ENCODE data around the gene SDC3.

Gene SDC3

DNA sequence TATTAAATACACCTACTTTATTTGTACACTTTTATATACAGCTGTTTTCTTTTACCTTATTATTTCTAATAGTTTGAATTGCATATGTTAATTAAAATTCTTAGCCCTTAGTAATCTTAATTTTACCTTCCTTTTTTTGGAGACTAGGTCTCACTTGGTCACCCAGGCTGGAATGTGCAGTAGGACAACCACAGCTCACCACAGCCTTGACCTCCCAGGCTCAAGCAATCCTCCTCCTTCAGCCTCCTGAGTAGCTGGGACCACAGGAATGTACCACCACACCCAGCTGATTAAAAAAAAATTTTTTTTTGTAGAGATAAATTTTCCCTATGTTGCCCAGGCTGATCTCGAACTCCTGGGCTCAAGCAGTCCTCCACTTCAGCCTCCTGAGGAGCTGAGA is 15.0 kb upstream of the SDC3 start:
- TF ChIP-seq, protein P1, sequence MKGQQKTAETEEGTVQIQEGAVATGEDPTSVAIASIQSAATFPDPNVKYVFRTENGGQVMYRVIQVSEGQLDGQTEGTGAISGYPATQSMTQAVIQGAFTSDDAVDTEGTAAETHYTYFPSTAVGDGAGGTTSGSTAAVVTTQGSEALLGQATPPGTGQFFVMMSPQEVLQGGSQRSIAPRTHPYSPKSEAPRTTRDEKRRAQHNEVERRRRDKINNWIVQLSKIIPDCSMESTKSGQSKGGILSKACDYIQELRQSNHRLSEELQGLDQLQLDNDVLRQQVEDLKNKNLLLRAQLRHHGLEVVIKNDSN (IDR thresholded peaks at IDR 0.05), result no peak
- TF ChIP-seq, protein P2, sequence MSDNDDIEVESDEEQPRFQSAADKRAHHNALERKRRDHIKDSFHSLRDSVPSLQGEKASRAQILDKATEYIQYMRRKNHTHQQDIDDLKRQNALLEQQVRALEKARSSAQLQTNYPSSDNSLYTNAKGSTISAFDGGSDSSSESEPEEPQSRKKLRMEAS (IDR thresholded peaks at IDR 0.05), result no peak
- no peak for TF ChIP-seq TAF1 (IDR thresholded peaks at IDR 0.05; ENCODE audit: low read depth)
- no peak for TF ChIP-seq EGR1 (IDR thresholded peaks at IDR 0.05)
- TF ChIP-seq CREB1 (IDR thresholded peaks at IDR 0.05; ENCODE audit: low read depth), result no peak
- TF ChIP-seq EP300 (IDR thresholded peaks at IDR 0.05; ENCODE audit: borderline replicate concordance), result no peak
- no peak for TF ChIP-seq RAD21 (IDR thresholded peaks at IDR 0.05; ENCODE audit: low read depth)
- TF ChIP-seq ZBTB7A (IDR thresholded peaks at IDR 0.05; ENCODE audit: low read depth), result no peak
- no peak for TF ChIP-seq TEAD4 (IDR thresholded peaks at IDR 0.05)
- no peak for TF ChIP-seq NFIC (IDR thresholded peaks at IDR 0.05)
- no peak for TF ChIP-seq FOXM1 (IDR thresholded peaks at IDR 0.05; ENCODE audit: borderline replicate concordance, low read depth)
- TF ChIP-seq TCF12 (IDR thresholded peaks at IDR 0.05; ENCODE audit: low read depth), result no peak
- no peak for TF ChIP-seq YY1 (IDR thresholded peaks at IDR 0.05; ENCODE audit: low read depth)

DNA sequence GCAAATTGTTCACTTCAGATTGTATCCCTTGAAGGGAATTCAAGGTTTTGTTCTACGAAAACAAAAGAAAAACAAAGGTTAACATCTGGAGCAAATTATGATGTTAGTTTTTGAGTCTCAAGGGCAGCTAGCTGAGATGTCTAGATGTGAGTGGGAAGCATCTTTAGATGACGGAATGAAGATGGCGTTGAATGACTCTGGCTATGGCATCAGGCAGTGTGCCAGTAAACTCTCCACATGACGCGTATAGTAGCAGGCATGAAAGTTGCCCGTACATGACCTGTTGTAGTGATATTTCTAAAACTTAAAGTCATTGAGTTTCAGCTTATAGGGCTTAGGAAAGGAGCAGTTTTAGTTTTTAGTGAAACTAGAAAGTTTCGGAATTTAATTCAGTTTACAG is 12.3 kb upstream of the SDC3 start:
- TF ChIP-seq RAD21 (IDR thresholded peaks at IDR 0.05; ENCODE audit: low read depth) (no peak), TCF12 (IDR thresholded peaks at IDR 0.05; ENCODE audit: low read depth) (no peak), EGR1 (IDR thresholded peaks at IDR 0.05) (no peak), TAF1 (IDR thresholded peaks at IDR 0.05; ENCODE audit: low read depth) (no peak), ZBTB7A (IDR thresholded peaks at IDR 0.05; ENCODE audit: low read depth) (no peak)

DNA sequence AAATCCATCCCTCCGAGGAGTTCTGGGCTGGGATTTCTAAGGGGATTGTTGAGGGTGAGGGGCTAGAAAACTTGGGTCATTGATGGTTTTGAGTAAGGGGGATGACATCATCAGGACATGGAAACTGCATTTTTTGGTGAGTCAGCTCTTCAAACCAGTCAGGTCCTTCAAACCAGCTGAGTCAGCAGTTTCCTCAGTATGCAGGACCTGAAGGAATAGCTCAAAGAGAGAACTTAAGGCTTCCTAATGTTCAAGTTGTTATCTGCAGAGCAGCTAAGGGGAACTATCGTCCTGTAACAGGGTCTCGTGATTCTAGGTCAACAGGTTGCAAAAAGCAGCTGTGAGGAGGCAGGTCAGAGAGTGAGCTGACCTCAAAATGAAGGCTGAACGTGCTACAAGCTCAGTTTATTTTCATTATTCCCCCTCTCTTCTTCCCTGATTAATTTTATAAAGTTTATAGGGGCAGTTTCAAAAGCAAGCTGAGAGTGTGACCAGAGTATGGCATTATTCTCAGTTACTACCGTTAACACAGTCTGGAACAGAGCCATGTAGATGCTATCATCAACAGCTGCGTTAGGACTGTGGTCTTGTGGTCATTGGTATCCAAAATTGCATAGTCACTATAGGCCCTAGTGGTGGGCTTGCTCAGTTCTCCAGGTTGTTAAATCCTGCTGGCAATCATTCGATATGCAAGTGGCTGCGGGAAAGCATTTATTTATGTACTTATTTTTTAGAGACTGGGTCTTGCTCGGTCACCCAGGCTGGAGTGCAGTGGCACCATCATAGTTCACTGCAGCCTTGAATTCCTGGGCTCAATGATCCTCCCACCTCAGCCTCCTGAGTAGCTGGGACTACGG is 10.7 kb upstream of the SDC3 start:
- no peak for TF ChIP-seq ZBTB7A (IDR thresholded peaks at IDR 0.05; ENCODE audit: low read depth)
- TF ChIP-seq, protein P1 (IDR thresholded peaks at IDR 0.05), result no peak
- TF ChIP-seq TAF1 (IDR thresholded peaks at IDR 0.05; ENCODE audit: low read depth), result no peak
- no peak for TF ChIP-seq YY1 (IDR thresholded peaks at IDR 0.05; ENCODE audit: low read depth)
- no peak for TF ChIP-seq FOXM1 (IDR thresholded peaks at IDR 0.05; ENCODE audit: borderline replicate concordance, low read depth)
- no peak for TF ChIP-seq TCF12 (IDR thresholded peaks at IDR 0.05; ENCODE audit: low read depth)
- no peak for TF ChIP-seq NFIC (IDR thresholded peaks at IDR 0.05)

DNA sequence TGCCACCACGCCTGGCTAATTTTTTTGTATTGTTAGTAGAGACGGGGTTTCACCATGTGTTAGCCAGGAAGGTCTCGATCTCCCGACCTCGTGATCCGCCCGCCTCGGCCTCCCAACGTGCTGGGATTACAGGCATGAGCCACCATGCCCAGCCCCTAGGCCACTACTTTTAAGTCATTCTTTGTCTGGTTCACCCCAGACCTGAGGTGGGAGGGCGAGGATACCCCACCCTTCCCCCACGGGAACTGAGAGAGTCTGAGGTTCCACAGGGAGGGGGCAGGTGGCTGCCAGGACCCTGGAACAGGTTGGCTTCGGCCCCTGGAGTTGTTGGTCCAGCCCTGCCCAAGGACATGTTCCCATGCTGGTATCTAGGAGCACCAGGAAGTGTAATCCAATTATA is 7.7 kb upstream of the SDC3 start:
- TF ChIP-seq NFIC (IDR thresholded peaks at IDR 0.05), result no peak
- TF ChIP-seq EP300 (IDR thresholded peaks at IDR 0.05; ENCODE audit: borderline replicate concordance), result no peak
- TF ChIP-seq, protein P2 (IDR thresholded peaks at IDR 0.05), result no peak
- no peak for TF ChIP-seq RAD21 (IDR thresholded peaks at IDR 0.05; ENCODE audit: low read depth)
- TF ChIP-seq TAF1 (IDR thresholded peaks at IDR 0.05; ENCODE audit: low read depth), result no peak
- no peak for TF ChIP-seq CREB1 (IDR thresholded peaks at IDR 0.05; ENCODE audit: low read depth)
- TF ChIP-seq, protein P3, sequence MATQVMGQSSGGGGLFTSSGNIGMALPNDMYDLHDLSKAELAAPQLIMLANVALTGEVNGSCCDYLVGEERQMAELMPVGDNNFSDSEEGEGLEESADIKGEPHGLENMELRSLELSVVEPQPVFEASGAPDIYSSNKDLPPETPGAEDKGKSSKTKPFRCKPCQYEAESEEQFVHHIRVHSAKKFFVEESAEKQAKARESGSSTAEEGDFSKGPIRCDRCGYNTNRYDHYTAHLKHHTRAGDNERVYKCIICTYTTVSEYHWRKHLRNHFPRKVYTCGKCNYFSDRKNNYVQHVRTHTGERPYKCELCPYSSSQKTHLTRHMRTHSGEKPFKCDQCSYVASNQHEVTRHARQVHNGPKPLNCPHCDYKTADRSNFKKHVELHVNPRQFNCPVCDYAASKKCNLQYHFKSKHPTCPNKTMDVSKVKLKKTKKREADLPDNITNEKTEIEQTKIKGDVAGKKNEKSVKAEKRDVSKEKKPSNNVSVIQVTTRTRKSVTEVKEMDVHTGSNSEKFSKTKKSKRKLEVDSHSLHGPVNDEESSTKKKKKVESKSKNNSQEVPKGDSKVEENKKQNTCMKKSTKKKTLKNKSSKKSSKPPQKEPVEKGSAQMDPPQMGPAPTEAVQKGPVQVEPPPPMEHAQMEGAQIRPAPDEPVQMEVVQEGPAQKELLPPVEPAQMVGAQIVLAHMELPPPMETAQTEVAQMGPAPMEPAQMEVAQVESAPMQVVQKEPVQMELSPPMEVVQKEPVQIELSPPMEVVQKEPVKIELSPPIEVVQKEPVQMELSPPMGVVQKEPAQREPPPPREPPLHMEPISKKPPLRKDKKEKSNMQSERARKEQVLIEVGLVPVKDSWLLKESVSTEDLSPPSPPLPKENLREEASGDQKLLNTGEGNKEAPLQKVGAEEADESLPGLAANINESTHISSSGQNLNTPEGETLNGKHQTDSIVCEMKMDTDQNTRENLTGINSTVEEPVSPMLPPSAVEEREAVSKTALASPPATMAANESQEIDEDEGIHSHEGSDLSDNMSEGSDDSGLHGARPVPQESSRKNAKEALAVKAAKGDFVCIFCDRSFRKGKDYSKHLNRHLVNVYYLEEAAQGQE (IDR thresholded peaks at IDR 0.05; ENCODE audit: low read depth), result no peak
- no peak for TF ChIP-seq EGR1 (IDR thresholded peaks at IDR 0.05)
- TF ChIP-seq FOXM1 (IDR thresholded peaks at IDR 0.05; ENCODE audit: borderline replicate concordance, low read depth), result no peak

DNA sequence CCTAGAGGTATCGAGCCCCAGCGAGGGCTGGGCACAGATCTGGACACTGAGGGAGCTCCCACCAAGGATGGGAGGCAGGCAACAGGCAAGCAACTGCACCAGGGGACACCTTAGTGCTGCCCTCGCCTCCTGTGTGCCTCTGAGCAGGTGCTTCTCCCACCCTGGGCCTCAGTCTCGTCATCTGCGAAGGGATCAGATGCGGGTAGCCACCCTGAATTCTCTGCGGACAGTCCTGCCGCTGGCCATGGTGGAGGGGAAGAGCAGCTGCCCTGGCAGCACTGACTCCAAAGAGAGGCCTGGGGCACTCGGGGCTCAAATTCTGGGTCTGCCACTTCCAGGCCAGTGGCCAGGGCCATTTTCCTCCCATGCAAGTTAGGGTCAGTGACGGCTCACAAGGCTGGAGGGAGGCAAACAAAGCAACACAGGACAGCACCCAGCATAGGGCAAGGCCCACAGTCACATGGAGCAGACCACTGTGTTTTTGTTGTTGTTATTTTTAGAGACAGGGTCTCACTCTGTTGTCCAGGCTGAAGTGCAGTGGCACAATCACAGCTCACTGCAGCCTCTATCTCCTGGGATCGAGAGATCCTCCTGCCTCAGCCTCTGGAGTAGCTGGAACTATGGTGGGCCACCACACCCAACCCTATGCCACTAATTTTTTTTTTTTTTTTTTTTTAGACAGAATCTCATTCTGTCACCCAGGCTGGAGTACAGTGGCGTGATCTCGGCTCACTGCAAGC is 7.1 kb upstream of the SDC3 start:
- TF ChIP-seq, protein P3 (IDR thresholded peaks at IDR 0.05; ENCODE audit: low read depth), result no peak
- TF ChIP-seq FOXM1 (IDR thresholded peaks at IDR 0.05; ENCODE audit: borderline replicate concordance, low read depth) (no peak), TCF12 (IDR thresholded peaks at IDR 0.05; ENCODE audit: low read depth) (no peak), CEBPB (IDR thresholded peaks at IDR 0.05) (no peak), ZBTB7A (IDR thresholded peaks at IDR 0.05; ENCODE audit: low read depth) (no peak), CREB1 (IDR thresholded peaks at IDR 0.05; ENCODE audit: low read depth) (no peak), RAD21 (IDR thresholded peaks at IDR 0.05; ENCODE audit: low read depth) (no peak), NFIC (IDR thresholded peaks at IDR 0.05) (no peak), TEAD4 (IDR thresholded peaks at IDR 0.05) (no peak), TAF1 (IDR thresholded peaks at IDR 0.05; ENCODE audit: low read depth) (no peak), YY1 (IDR thresholded peaks at IDR 0.05; ENCODE audit: low read depth) (no peak), EGR1 (IDR thresholded peaks at IDR 0.05) (no peak), EP300 (IDR thresholded peaks at IDR 0.05; ENCODE audit: borderline replicate concordance) (no peak)
- TF ChIP-seq, protein P1 (IDR thresholded peaks at IDR 0.05), result no peak
- TF ChIP-seq, protein P2 (IDR thresholded peaks at IDR 0.05), result no peak

Measured in Ishikawa (cell line).